Measurements from ENCODE around the gene CTNNA2. TPM values are rescaled to one million over a fixed set of nuclear protein-coding genes. Genes with fewer than 3 reads are reported as not detected.

CTNNA2 gene
- total and polyA plus RNA-seq, 2 of the 8 experiments (the other 6 are each of a cell fraction or from before 2014, with no cell fraction given), result 3.9 to 9.0 TPM

DNA sequence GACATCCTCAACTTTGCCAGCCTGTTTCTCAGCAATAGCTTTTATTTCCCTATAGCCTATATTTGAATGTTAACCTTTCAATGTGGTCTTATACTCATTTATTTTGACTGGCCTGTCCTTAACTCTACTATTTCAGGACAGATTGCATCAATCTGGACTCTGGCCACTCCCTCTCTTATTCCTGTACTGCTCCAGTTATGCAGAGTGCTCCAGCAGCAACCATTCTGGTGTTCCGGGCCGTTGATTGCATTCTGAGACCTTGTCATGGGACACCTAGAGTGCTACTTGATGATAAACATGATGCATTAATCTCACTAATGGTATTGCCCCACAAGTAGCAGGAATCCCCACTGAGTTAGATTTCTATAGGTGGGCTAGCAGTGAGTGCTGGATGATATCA is 428.3 kb downstream of the CTNNA2 start:
- Histone ChIP-seq H4K8ac (ENCODE audit: extremely low read depth, insufficient read depth, low read length) (no peak overlapping the region), H2AK5ac (ENCODE audit: low read depth, low read length) (no peak overlapping the region), H3K14ac (ENCODE audit: insufficient read length) (no peak overlapping the region), H3K23ac (ENCODE audit: insufficient read length) (no peak overlapping the region), H3K23me2 (ENCODE audit: low read depth, low read length) (no peaks in the 10 kb centered on the region), H3K27me3 (replicated peaks in 1 of 4; ENCODE audit: control insufficient read depth in 3 of 4, extremely low read depth in 1 of 4, insufficient read depth in 3 of 4, low read length in 3 of 4) (no peaks in the 10 kb centered on the region), H3K9me3 (ENCODE audit: insufficient read depth in 2 of 2, low read depth in 1 of 2, low read length in 1 of 2) (no peaks in the 10 kb centered on the region), H2BK20ac (ENCODE audit: low read length) (no peak overlapping the region), H3K4me3 (ENCODE audit: extremely low read depth in 1 of 4, insufficient read depth in 2 of 4, low read depth in 3 of 4, low read length in 4 of 4) (no peak overlapping the region), H4K91ac (replicated peaks; ENCODE audit: insufficient read length, low read length) (no peak overlapping the region), H3K79me1 (ENCODE audit: low read depth, low read length) (no peaks in the 10 kb centered on the region), H2BK15ac (ENCODE audit: low read length) (no peak overlapping the region), H3K18ac (ENCODE audit: extremely low read depth, low read length) (no peak overlapping the region), H2BK120ac (replicated peaks; ENCODE audit: low read depth, low read length) (no peak overlapping the region), H3K56ac (replicated peaks; ENCODE audit: insufficient read length, low read depth, low read length) (no peak overlapping the region), H3K27ac (ENCODE audit: low read depth, low read length) (no peak overlapping the region), H4K5ac (ENCODE audit: insufficient read length, low read depth, low read length) (no peak overlapping the region), H3K4ac (replicated peaks; ENCODE audit: insufficient read length, low read depth, low read length) (no peak overlapping the region), H2BK12ac (ENCODE audit: low read depth, low read length) (no peak overlapping the region), H3K4me1 (replicated peaks in 1 of 4; ENCODE audit: control insufficient read depth in 3 of 4, insufficient read depth in 4 of 4, low read length in 3 of 4) (no peaks in the 10 kb centered on the region), H3K36me3 (ENCODE audit: control insufficient read depth in 2 of 4, insufficient read depth in 4 of 4, low read length in 3 of 4) (no peaks in the 10 kb centered on the region), H3K79me2 (ENCODE audit: control insufficient read depth in 1 of 2, insufficient read depth in 2 of 2, low read length in 2 of 2) (no peaks in the 10 kb centered on the region), H2BK5ac (ENCODE audit: low read depth, low read length) (no peak overlapping the region), H3K4me2 (ENCODE audit: insufficient read depth in 1 of 2, low read depth in 2 of 2, low read length in 2 of 2) (no peak overlapping the region), H4K20me1 (replicated peaks in 1 of 2; ENCODE audit: control insufficient read depth in 1 of 2, insufficient read depth in 2 of 2, low read length in 2 of 2) (no peaks in the 10 kb centered on the region), H2AFZ (ENCODE audit: low read length) (no peak overlapping the region), H3K9ac (replicated peaks in 1 of 4; ENCODE audit: extremely low read depth in 1 of 4, low read depth in 3 of 4, low read length in 3 of 4) (no peak overlapping the region)
- WGBS, 2 experiments (ENCODE audit: extremely low coverage in 1 of 2, insufficient coverage in 1 of 2, insufficient read length in 1 of 2, insufficient replicate concordance in 2 of 2, low coverage in 1 of 2, low lambda C conversion rate in 2 of 2, missing lambda C conversion rate in 1 of 2), result 89% methylated on average over 2 of the region's 2 CpGs; no CpG with 5 or more reads in 1 of the 2 experiments
- no peak for DNase-seq (ENCODE audit: low read depth in 1 of 2, low spot score in 2 of 2)
- no peak for FAIRE-seq
- ChIA-PET CTCF (ENCODE audit: partially characterized antibody) (interaction anchor here (0.7 to 2.0 kb wide), 3 partner anchors 33 to 42 kb away, joined by 3 to 5 read pairs (median 4); no protein-coding TSS in a partner anchor), POLR2A (ENCODE audit: partially characterized antibody) (no interaction called here)

Measured in H1 (cell line).